CD4-positive, alpha-beta T cell treated with Interleukin-15 for 4 hours (primary cell): ENCODE data around the gene MSANTD1.

Source experiments
- DNase-seq: peaks from one replicate; pipeline ENCODE4 v3.0.0-alpha.2; 2020; ENCODE audit warnings: low spot score

The MSANTD1 gene

DNA sequence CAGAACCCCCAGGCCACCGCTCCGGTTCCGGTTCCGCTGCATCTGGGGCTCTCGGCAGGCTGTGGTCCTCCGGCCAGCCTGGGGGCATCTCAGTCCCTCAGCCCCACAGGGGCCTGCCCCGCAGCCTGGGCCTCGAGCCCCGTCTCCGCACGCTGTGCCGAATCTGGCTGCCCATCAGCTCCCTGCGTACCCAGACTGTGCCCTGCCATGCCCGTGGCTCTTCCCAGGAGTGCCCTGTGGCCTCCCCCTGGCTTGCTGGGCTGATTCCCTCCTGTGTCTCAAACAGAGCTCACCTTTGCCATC lies 830 bp upstream of the MSANTD1 start:
- no peak for DNase-seq

DNA sequence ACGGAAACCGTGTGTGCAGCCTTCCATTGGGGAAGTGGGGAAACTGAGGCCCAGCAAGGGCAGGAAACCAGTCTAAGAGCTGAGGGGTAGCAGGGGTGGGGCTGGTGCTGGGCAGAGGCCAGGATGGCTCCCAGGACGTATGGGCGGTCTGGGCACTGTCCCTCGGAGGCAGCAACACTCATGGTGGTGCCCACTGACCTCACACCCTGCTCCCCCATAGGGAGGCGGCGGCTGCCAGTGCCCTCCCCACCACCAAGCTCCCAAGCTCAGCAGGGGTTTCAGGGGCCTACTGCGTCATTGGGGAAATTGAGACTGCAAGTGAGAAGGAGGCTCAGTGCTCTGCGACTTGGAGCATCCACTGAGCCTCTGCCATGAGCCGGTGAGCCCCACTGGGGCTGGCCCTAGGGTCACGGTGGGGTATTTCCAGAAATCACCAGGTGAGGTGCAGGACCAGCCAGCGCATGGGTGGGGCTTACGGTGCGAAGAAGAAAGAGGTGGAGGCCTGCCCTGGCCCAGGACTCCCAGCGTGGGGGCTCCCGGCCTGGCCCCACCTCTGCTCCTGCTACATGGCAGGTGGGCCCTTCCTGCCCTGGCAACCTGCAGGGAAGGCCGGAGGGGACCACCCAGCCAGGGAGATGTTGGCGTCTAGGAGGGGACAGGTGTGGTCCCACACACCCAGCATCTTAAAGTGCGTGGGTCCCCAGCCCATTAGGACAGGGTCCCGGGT lies 915 bp downstream of the MSANTD1 start:
- DNase-seq = no peak

DNA sequence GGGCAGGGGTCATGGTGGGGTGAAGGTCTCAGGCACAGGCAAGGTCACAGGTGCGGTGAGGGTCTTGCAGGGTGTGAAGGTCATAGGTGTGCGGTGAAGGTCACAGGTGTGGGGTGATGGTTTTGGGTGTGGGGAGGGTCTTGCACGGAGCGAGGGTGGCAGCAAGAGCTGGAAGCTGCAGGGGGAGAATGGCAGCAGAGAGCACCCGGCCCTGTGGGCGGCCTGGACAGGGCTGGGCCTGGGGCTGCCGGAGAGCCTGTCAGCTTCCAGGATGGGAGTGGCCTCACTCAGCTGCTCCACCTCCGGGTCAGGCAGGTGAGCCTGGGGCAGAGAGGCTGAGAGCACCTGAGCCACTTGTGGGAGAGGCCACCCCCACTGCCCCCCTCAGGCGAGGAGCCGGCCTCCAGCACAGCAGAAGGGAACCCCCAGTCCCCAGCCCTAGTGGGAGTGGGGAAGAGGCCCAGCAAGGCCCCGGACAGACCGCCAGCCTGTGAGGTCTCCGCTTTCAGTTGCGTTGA lies 1.5 kb downstream of the MSANTD1 start:
- no peak for DNase-seq

DNA sequence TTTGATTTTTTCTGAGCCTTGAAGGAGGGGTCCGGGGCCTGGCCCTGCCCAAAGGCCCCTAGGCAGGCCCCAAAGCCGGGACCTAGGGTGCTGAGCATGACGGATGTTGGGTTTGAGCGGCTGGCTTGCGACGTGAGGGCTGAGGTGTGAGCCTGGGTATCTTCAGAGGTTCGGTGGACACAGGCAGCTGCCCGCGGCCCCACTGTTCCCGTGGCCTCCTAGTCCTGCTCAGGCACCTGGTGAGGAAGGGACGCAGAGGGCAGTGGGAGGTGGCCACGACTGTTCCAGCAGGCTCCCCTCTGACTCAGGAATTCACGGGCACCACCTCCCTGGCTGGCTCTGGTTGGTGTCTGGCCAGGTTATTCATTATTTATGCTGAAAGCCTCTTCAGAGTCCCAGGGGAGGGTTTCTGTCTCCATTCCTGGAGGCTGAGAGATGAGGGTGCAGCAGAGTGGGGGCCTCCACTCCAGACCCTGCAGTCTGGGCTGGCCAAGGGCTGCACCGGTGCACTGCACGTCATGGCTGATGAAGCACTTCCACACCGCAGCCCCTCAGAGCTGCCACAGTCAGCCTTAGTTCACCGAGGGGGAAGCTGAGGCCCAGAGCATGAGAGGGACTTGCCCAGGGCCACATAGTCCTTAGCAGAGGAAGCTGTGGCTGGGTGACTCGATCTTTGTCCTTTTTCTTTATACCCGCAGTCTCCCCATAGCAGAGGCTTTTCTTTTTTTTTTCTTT lies 2.2 kb downstream of the MSANTD1 start:
- DNase-seq = no peak

DNA sequence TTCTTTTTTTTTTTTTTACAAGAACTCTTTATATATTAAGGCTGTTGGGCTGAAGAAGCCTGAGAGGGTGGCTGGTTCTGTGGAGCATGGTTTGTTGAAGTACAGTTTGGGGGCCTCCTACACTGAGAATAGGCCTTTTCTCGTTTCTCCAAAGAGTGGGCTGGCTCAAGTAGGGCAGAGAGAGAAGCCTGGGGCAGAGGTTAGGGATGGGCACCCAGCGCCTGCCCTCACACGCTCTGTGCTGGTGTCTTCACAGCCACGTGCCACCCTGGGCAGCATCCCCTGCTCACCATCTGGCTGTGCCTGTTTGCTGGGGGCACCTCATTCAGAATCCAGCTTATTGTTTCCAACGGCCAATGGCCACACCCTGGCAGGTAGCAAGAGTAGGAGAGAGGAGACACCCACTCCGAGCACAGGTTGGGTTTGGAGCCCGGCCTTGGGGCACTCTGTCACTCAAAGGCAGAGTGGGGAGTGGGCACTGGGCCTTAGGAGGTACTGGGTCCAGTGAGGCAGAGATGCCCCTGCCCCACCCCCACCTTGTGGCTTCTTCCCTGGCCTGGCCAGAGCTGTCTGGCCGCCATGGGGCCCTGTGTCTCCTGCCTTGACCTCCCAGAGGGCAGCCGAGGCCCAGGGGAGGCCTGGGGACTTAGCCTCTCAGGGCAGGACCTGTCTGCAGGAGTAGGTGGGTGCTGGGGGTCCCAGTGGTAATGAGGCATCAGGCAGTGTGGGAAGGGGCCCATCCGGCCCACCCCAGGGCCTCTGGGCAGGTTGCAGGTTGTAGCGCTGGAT lies 2.9 kb downstream of the MSANTD1 start:
- no peak for DNase-seq

DNA sequence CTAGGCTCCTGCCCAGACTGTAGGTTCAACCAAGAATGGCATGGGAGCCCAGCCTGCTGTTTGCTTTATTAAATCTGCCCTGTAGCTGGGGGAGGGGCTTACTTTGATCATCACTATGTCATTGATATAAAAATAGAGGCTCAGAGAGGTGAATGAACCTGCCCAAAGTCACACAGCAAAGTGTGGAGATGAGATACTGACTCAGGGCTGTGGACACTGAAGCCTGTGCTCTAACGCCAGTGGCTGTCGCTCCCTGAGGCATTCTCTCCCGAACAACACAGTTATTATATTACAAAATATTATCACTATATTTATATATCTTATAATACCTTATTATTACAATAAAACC lies 3.5 kb downstream of the MSANTD1 start:
- no peak for DNase-seq

DNA sequence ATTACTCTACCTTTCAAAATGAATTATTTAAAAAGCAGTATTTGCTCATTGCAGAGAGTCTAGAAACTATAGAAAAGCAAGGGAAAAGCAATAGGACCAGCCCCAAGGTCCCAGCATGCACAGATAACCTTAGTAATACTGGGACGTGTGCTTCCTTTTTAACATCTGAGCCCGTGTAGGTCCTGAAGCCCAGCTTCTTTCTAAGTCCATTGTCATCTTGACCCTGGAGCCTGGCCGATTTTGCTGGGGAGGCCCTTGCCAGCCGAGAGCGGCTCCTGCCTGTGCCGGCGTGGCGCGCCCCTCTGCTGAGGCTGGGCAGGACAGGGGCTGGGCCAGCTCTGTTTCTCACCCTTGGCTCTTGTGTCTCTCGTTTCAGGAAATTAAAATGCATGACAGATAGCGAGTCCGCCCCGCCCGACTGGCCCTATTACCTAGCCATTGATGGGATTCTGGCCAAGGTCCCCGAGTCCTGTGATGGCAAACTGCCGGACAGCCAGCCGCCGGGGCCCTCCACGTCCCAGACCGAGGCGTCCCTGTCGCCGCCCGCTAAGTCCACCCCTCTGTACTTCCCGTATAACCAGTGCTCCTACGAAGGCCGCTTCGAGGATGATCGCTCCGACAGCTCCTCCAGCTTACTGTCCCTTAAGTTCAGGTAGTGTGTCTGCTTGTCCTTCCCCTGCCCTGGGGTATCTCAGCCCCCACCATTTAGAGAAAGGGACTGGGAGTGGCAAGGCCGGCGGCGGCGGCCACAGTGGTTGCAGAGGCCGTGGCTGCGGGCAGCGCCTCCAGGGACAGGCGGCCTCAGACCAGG lies 4.1 kb downstream of the MSANTD1 start:
- no peak for DNase-seq

DNA sequence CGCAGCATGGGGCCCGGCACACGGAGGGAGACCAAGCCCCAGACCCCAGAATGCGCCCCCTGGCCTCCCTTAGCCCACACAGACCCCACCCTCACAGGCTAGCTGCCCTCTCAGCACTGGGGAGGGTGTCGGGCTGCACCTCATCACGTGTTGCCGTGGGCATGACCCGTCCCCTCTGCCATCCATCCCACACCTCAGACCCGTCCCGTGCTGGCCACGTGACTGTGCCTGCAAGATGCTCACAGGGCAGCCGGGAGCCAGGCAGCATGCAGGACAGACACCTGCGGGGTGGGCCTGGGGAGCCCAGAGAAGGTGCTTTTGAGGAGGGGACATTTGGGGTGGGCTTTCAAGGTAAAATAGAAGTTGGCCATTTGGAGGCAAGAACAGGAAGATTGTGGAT lies 4.8 kb downstream of the MSANTD1 start:
- no peak for DNase-seq

DNA sequence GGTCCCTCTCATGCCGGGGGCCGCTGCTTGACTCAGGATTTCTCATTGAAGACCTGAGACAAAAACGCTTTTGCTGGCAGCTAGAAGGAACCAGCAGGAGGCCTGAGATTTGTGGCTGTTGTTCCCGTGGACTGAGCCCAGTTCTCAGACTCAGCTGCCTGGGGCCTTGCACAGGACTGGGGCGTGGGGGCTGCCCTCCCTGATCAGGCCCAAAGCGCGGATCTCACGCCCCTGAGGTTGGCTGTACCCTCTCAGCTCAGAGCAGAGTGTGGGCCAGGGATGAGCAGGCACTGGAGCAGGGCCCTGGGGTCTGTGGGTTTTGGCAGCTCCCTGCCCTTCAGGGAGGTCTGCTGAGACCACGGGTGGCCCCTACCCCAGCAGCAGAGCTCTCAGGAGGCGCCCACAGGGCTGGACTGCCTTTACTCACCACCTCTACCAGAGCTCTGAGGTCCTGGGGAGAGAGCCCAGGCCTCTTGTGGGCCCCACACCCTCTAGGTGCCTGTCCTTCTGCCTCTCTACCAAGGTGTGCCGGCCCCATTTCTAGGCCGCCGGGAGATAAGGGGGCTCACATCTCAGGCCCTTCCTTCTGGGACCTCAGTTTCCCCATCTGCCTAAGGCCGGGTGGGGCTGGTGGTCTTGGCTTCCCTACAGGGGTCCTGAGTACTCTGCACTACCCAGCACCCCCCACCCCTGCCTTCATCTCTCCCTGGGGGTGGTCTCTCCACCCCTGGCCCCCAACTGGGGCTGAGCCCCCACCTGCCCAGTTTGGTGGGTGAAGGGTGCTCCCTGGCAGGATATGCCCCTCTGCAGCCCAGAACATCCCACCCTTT lies 5.6 kb downstream of the MSANTD1 start:
- no peak for DNase-seq

DNA sequence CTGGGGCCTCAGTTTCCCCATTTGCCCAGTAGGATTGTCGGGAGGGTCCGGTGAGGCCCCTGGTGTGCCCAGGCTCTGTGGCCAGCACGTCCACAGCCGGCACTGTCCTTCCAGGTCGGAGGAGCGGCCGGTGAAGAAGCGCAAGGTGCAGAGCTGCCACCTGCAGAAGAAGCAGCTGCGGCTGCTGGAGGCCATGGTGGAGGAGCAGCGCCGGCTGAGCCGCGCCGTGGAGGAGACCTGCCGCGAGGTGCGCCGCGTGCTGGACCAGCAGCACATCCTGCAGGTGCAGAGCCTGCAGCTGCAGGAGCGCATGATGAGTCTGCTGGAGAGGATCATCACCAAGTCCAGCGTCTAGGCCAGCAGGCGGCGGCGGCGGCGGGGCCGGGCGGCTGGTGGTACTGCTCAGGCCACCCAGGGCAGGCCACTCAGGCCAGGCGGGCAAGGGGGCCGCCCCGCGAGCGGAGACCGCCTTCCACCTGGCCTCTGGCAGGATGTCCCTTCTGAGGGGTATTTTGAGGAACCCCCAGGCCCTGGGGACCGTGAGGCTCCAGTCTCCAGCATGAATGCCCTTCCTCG lies 6.7 kb downstream of the MSANTD1 start:
- DNase-seq = no peak

DNA sequence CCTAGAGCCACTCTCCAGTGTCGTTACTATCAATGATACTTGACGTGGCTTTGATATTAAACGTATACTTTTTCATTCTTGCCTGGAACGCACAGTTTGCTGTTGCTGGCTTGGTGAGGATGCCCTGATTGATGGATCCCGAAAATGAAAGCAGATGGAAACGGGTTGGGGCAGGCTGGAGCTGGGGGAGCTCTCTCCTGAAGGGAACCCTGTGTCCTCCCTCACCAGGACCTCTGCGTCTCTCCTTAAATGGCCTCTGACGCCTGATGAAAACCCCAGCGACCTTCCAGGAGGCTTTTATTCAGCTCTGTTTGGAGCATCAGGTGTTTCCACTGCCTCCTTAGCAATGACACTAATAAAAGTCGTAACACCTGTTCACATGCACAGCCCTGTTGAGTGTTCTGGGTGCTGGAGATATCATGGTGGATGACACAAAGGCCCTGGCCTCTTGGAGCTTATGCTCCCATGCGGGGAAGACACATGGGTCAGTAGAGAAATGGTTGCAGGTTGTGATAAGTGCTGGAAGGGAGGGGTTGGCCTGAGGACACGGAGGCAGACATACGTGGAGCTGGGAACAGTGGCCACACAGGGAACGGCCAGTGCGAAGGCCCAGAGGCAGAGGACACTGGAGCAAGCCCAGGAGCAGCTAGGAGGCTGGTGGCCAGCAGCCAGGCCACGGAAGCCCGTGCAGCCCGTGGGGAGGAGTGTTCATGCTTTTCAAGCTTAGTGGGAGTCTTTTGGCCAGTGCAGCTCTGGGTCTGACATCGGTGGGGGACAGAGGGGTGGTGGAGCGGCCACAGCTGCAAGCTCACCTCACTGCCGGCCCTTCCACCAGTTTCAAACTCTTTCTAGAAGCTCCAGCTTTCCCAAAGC lies 7.5 kb downstream of the MSANTD1 start:
- no peak for DNase-seq

DNA sequence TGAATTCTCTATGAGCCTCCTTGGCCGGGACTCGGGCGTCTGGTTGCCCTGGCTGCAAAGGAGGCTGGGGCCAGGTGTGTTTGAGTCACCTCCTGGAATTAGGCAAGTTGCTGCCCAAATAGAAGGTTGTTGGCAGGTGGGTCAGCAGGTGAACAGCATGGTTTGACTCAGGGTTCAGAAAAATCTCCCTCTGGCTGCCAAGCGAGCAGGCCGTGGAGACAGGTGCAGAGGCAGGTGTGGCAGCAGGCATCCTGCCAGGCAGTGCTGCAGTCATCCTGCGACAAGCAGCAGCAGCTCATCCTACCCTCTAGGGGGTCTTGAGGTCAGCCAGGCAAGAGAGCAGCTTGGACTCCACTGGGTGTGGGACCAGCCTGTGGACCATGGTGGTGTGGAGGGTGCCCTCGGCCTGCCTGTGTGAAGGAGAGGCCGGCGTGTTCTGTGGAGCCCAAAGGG lies 8.2 kb downstream of the MSANTD1 start:
- no peak for DNase-seq

DNA sequence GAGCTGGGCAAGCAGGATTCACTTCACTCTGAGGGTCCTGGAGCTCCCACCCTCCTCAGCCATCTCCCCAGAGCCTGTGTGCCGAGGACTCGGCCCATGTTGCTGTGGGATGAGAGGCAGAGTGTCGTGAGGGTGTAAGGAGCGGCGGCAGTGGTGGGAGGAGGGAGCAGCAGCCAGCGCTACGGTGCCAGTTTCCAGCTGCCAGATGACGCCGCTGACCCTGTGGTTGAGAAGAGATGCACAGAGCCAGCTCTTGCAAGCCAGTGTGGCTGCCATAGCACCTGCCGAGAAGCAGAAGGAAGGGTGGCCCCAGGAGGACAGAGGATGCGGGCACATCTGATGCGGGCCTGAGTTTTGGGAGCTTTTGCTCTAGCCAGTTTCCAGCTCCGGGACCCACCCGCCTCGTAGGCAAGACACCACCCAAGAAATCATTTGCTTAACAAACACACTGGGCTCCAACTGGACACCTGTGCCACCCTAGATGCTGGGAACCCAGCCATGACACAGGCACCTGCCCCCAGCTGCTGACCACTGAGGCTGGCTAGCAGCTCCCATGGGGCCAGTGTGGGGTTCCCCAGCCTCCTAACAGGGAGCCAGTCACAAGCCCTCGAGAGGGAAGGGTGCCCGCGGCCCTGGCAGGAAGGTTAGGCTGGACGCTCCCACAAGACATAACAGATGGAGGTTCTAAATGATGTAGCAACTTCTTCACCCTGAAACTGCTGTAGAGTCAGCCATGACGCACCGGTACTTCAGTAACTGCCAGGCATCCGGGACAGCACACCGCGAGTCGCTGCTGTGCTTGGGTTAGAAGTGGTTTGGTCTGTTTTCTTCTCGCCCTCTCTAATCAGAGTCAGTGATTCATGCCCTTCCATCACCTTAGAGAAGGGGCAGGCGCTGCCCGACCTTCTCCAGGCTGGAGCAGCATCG lies 8.9 kb downstream of the MSANTD1 start:
- DNase-seq = no peak

DNA sequence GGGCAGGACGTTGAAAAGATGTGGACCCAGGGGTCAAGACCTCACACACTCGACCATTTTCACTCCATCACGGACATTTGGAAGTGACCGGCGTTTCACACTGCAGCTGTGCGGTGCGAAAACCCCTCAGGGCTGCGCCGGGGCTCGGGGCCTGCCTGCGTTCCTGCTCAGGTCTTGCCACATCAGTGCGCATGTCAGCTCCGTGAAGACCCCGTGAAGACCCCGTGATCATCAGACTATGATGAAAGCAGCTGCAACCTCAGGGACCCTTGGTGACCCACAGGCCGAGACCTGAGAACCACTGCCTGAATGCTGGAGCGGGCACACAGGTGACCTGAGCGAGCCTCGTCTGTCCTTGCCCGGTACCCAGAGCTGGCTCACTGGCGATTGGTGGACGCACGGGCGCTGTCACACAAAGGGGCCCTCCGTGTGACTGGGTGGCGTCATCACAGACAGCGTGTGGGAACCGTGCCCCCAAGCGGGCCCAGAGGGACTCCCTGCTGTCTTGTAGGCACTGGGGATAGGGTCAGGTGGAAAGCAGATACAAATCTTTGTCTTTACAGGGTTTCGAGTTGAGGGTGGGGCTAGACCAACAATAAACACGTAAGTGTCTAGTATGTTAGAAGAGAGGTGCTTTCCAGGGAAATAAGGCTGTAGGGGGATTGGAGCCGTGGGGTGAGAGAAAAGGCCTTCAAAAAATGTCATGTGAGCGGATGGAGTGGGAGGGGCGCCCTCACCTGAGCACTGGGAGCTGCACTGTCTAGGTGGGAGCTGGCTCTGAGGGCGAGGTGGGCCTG lies 12.7 kb downstream of the MSANTD1 start:
- DNase-seq = no peak

DNA sequence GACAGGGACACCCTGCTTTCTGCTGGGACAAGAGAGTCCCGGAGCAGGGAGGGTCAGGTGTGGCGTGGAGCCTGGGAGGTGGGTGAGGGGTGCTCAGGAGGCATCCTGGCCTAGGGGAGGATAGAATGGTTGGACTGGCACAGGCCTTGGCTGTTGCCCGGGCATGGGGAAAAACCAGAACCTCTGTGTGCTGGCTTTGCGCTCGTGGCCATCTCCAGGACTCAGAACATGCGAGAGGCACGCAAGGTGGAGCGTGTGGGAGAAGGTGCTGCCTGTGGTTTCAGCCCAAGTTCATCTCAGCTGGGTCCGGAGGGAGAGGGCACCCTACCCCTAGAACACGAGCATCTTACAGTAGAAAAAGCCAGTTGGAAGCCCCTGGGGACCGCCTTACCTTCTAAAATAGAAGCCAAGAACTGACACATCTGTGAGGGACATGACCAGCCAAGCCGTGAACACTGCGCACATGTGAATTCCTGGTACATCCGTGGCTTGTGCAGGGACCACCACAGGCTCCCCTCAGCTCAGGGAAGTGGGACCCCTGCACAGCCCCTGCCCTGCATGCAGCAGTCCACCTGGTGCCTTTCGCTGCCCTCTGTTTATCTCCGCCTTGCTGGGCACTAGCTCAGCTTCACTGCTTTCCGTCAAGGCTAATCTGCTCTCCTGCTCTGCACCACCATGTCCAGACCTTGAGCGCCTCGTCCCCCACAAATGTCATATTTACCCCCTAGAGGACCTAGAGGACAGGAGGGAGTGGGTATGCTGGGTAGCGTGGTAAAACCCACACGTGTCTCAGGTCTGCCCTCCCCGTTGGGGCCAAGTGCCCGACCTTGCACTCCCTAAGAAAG lies 13.5 kb downstream of the MSANTD1 start:
- DNase-seq = no peak

DNA sequence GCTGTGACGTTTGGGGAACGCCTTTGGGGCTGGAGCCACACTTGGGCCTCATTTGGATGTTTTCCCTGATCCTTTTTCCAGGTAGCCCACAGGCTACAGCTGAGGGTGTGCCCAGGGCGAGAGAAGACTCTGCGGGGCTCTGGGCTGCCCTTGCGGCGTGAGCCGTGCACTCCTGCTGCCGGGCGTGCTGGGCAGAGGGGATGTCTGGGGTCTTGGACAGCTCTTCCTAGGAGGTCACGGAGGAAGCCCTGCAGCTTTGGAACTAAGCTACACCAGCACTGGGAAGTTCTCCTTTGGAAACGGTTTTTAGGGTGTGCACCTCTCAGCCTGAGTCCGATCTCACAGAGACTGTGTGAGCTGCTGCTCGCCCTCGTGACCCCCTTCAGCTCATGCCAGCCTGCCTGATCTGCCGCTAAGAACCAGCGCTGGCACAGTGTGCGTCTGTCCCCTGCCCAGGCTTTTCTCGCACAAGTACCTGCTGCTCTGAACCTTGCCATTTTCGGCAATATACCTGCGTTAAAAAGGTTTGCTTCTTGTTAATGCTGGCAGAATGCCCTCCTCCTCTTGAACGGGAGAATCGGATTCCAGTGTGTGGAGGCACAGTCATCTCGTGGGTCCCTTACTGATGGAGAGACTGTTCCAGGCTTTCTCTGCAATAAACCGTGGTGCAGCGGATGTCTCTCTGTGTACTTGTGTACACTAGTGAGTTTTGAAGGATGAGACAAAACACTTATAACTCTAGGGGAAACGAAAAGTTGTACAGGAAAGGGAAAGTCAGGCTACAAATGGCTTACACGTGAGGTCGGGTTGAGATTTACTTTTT lies 14.3 kb downstream of the MSANTD1 start:
- DNase-seq = no peak
